GM21390 (cell line): ENCODE results near the gene ACTL9.

Experiments
- ATAC-seq: cut with Tn5 transposase; IDR thresholded peaks from one replicate; pipeline ENCODE4 v1.9.1; 2021; ENCODE audit not compliant: unreplicated experiment

The ACTL9 gene

DNA sequence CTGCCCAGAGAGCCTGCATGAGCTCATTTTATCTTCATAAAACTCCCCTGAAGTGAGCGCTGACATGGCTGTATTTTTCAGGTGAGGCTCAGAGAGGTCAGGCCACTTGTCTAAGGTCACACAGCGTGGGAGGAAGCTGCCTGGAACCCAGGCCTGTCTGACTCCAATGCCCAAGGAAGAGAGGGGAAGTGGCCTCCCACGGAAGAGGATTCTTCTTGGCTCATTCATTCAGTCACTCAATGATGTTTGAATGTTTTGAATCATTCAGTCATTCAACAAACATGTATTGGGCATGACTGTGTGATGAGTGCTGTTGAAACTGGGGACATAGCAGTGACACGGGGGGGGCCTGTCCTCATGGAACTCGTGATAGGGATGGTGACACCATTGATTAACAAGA lies 12.0 kb downstream of the ACTL9 start:
- ATAC-seq: no peak

DNA sequence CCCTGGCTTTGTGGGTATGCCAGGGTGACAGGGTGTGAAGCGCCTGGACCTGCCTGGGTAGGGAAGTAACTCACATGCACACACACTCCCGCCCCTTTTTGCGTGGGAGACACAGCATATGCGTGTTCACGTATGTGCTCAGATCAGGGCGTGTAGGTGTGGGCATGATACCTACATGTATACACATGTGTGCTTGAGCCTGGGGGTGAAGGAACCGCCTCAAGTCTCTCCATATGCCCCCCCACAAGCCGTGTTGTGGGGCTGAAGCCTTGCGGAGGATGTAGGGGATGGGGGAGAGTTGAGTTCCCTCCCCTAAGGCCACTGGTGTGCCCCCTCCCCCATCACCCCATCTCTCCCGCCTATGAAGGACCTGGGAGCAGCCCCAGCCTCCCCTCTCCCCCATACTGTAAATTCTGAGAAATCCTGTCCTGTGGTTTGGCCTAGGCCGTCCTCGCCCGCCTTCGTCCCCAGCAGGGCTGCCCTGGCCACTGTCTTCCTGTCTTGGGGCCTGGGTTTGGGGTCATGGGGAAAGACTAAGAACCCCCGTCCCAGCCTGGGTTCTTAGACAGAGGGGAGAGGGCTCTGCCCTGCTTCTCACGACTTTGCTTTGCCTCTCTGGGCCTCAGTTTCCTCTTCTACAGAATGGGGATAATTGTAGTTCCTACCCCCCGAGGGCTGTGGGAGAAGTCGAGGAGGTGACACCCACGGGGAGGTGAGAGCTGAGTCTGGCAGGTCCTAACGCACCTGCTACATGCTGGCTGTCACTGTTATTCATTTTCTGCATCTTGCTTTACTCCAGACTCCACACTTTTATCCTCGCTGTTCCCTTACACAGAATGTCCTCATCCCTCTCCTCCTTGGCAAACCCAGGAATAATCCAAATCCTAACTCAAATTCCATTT lies 14.3 kb downstream of the ACTL9 start:
- no peak for ATAC-seq

DNA sequence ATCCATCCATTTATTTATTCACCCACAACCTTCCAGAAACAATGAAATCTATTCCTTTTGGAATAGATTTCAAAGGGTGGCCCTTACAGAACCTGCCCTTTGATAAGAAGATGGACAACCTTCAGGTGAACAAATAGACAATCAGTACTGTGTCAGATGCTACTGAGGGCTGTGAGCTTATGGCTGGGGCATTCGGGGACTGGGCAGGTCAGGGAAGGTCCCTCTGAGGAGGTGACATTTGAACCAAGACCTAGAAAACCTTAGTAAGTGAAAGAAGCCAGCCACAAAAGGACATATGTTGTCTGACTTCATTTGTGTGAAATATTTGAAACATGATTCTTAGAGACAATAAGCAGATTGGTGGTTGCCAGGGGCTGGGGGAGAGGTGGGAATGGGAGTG lies 15.7 kb downstream of the ACTL9 start:
- ATAC-seq: no peak

DNA sequence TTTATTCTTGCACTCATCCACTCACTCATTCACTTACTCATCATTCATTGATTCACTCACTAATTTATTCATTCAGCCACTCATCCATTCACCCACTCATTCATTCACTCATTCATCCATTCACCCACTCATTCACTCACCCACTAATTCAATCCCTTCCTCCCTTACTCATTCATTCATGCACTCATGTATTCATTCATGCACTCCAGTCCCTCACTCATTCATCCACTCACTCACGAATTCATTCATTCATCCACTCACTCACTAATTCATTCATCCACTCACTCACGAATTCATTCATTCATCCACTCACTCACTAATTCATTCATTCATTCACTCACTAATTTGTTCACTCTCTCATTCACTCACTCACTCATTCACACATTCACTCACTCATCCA lies 16.1 kb downstream of the ACTL9 start:
- no peak for ATAC-seq

DNA sequence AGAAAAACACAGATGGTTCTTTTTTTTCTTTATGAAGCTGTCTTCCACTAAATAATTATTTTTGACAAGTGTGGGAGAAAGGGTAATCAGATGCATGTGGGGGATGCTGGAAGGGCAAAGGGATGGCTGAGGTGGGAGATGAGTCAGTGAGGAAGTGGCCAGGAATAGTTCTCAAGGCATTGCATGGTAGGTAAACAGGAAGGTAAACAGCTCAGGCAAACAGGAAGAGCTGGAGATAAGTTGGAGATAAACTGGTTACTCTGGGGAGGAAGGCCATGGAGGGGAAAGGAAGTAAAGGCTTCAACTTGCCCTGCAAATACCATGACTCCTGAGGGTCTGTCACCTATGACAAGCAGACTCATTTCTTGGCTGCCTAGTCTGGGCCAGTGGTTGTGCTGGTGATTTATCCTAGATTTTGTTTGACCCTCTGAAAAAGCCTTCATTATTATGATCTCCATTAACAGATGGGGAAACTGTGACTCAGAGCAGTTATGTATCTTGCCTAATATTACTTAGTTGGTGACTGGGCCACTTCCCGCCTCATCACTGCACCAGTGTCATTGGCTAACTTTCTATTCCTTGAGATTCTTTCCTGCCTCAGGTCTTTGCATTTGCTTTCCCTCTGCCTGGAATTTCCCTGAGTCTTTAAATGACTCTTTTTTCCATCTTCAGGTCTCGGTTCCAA lies 17.1 kb downstream of the ACTL9 start:
- ATAC-seq: no peak

DNA sequence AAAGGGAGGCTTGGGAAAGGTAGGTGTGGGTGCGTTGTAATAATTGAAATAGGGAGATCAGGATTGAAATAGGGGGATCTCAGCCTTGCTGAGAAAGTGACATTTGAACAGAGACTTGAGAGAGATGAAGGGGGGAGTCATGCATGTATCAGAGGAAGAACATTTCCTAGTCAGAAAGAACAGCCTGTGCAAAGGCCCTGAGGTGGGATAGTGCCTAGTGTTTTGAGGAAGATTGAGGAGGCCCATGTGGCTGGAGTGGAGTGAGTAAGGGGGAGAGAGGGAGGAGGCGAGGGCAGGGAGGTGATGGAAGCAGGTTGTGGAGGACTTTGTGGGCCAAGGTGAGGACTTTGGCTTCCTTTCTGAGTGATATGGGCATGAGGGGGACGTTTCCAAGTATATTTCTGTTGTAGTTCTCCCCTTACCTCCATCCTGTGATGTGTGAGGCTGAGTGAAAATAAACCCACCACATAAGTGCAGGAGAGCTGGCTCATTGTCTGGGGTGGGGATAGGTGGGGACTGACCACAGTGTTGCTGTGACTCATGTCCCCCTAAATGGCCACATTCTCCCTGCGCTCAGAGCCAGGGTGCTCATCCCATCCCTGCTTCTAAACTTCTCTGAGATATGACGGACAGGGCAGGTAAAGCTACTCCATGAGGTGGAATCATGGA lies 17.8 kb downstream of the ACTL9 start:
- ATAC-seq: no peak

DNA sequence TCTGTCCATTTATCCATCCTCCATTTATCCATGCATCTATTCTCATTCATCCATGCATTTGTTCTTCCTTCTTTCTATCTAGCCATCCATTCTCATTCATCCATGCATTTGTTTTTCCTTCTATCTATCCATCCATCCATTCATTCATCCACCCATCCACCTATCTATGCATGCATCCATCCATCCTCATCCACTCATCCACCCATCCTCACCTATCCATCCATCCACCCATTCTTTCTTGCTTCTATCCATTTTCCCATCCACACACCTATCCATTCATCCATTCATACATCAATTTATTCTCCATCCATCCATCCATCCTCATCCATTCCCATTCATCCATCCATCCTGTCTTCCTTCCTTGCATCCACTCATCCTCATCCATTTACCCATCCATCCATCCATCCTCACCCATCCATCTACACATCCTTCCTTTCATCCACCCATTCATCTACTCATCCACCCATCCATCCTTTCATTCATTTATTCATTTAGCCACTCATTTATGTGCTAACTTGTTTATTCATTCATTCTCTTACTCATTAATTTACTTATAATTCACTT lies 20.3 kb downstream of the ACTL9 start:
- ATAC-seq: no peak

DNA sequence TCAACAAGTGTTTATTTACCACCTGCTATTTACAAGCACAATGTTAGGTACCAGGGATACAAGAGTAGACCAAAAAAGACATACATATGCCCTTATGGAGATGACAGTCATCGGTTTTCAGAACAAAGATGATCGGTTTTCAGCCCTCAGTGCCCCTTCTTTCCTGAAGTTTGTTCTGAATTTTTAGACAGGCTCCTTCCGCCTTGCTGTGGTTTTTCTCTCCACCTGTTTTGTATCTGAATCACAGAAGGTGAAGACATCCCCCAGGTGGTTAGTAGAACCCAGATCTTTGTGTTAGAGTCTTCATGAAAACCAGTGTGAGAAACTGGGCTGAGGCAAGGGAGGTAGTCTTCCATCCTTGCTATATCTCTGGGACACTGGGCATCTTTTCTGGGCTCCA lies 23.5 kb downstream of the ACTL9 start:
- ATAC-seq: no peak

DNA sequence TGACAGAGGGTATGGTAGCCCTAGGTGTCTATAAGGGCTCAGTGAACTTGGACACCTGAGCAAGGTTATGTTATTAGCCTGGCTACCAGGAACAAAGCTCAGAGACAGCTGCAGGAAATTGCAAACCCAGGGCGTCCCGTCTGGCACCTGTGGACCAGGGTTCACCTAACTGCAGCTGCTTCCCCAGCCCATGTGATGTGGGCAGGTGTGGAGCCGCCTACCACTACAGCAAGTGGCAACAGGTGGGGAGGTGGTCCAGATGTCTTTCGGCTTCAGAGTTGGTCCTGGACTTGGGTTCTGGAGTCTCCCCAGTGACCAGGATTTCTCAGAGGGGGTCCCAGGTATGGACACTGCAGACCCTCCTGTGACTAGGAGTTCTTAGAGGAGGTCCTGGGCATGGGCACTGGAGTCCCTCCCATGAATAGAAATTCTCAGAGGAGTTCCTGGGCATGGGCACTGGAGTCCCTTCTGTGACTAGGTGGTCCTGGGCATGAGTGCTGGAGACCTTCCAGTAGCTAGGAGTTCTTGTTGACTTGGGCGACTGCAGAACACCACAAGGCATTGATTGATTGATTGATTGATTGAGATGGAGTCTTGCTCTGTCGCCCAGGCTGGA lies 25.2 kb downstream of the ACTL9 start:
- no peak for ATAC-seq

DNA sequence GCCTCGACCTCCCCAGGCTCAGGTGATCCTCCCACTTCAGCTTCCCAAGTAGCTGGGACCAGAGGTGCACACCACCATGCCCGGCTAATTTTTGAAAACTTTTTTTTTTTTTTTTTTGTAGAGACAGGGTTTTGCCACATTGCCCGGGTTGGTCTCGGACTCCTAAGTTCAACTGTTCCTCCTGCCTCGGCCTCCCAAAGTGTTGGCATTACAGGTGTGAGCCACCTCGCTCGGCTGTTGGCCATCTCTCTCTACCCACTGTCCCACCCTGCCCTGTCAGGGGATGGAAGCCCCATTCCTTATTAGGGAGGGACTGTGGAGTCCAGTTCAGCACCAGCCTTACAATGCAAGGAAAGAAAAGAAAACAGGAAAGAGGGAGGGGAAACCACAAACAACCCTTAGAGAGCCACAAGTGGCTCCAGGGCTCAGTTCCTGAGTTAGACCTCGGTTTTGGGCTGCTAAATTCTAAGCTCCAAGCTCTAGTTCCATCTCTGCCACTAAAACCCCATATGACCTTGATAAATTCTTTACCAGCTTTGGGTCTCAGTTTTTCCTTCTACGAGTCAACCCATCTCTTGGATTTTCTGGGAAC lies 31.7 kb downstream of the ACTL9 start:
- ATAC-seq: no peak

DNA sequence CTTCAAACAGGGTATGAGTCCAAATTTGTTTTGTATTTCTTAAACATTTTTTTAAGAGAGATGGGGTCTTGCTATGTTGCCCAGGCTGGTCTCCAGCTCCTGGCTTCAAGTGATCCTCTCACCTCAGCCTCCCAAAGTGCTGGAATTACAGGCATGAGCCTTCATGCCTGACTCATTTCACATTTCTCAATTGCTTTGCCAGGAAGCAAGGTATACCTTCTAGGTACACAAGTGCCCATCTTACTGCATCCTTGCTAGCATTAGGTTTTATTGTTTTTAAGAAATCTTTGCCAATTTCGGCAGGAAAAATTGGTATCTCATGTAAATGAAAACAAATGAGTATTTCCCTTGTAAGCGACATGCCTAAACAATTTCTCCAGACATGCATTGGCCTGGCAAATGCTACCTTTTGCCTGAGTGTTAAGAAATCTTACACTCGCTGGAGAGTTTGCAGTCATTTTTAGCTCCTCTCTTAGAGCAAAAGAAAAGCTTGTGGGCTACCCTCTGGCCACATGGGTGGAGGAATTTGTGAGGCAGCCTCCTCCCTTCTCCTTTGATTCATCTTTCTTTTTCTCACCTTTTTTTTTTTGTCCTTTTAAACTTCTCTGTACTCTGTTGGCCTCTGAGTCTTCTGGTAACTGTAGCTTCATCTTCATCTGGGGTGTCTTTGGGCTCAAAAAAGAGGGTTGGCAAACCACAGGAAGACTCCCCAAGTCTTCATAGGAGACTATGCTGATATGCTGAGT lies 33.0 kb downstream of the ACTL9 start:
- ATAC-seq: no peak

DNA sequence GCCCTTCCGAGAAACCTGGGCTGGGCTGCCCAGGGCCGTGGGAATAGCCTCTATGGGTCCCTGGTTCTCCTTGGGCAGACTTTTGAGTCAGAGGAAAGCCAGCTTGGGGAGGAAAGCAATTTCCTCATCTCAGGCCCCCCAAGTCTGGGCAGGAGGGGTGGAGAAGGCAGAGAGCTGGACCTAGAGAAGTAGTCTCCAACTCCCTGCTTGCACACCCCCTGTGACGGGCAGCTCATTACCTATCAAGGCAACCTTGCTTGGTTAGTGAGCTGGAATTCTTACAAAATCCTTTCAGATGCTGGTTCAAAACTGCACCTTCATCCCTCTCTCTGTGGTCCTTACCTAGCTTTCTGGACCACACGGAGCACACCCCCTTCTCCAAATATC lies 33.9 kb downstream of the ACTL9 start:
- no peak for ATAC-seq

DNA sequence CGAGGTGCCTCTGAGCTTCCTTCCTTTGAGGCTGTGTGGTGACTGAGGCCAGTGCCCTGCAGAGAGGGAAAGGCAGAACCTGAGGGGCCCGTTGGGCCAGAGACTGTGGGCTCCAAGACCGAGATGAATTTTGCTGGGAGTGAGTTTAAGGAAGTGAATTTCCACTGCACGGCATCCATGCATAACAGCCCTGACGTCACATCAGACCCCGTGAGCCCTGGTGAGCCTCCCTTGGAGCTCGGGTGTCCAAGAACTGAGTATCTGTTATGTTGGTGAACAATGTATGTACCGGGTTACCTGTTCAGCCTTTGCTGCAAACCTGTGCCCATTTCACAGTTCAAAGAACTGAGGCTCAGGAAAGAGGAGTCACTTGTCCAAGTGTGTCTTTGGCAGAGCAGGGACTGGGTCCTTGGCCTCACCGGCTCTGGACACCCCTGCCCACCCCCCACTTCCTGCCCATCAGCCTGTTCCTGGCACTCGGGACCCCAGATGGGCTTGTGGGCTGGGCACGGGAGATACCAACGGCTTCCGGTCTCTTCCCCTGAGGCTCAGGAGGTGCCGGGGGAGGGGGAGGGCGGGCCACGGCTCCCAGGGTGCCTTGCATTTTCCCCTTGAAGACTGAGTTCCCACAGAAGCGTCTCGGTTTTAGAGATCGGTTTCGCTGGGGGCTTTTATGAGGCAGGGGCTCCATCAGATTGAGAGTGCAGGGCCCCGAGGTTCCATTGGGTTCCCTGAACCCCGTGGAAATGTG lies 34.5 kb downstream of the ACTL9 start:
- no peak for ATAC-seq

DNA sequence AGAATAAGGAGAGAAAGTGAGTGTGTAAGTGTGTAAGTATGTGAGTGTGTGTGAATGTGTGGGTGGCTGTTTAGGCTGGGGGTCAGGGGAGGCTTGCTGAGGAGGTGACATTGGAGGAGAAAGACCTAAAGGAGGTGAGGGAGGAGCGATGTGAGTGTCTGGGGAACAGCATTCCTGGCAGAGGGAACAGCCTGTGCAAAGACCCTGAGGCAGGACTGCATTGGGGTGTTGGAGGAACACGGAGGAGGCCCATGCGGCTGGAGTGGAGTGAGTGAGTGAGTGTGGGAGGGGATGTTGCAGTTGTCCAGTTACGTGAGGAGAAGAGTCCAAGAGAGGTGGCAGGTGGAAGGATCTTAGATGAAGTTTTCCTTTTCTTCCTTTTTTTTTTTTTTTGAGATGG lies 36.3 kb downstream of the ACTL9 start:
- no peak for ATAC-seq

DNA sequence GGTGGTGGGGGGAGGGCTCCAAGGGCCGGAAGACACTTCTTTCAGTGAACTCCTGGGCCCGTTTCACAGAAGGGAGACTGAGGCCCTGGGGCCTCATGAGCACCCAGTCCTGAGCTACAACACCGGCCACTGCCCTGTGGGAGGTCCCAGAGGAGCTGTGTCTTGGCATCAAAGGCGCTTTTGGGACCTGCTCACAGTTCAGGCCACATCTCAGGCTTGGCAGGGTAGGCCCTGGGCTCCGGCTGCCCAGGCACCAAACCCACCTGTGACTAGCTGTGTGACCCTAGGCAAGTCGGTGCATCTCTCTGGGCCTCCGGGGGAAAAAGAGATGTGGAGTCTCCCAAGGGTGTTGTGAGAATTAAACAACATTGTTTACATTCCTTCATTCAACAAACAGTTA lies 38.7 kb downstream of the ACTL9 start:
- no peak for ATAC-seq

DNA sequence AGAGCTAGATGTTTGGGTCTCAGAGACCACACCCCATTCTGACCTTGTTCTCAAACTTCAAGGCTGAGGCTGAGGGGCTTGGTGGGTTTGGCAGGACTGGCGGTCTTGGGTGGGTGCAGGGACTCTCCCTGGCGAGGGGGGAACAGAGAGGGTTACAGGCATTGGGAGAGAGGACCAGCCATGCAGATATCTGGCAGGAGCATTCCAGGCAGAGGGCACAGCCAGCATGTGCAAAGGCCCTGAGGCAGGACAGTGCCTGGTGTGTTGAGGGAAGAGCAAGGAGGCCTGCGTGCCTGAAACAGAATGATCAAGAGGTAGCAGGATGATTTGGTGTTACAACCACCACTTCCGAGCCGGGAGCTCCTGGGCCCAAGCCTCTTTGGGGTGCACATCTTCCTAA lies 40.7 kb downstream of the ACTL9 start:
- no peak for ATAC-seq

DNA sequence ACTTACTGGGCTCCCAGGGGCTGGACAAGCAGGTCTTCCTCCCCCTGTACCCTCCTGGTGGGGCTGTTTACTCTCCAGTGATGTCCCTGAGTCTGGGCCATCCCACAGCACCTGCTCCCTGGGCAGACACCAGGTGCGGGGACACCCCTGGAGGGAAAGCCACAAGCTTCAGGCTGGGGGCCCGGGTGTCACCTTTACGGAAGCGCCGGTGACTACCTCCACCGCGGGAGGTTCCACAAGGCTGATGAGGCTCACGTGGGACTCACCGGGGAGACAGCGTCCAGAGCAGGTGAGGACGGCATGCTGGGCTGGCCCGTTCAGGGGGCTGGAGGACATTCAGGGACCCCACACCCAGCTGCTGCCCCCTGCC lies 43.3 kb downstream of the ACTL9 start:
- ATAC-seq: no peak

DNA sequence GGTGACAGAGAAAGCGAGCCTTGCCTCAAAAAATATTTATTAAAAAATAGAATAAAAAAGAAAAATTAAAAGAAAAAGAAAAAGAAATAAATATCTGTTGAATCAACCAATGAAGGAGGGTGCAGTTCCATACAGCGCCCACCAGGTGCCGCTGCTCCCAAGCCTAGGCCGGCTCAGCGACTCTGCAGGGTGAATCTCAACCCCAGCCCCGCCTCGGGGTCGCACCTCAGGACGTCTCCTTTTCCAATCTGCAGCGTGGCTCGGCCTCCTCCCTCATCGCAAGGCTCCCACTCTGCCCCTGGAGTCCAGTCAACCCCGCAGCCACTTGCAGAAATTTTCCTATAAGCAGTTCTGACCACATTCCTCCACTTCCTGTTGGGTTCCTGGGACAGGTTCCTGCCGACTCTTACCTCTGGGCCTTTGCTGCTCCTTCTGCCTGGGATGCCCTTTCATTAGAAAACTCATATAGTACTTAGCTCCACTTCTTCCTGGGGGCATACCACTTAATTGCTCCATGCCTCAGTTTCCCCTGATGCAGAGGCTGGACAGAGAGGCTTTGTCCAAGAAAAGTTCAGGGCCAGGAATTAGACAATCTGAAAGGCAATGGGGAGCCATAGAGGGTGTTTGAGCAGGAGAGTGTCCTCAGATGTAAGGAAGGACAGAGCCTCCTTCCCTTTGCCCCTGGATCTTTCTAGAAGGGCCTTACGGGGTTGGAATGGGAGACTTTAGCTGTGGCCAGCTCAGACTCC lies 43.8 kb downstream of the ACTL9 start:
- no peak for ATAC-seq

DNA sequence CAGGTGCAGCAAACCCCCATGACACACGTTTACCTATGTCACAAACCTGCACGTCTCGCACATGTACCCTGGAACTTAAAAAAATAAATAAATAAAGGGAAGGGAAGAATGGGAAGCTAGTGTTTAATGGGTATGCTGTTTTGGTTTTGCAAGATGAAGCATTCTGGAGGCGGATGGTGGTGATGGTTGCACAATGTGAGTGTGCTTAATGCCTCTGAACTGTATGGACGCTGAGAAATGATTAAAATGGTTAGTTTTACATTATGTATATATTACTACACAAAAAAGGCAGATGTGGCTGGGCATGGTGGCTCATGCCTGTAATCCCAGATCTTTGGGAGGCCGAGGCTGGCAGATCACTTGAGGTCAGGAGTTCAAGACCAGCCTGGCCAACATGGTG lies 50.4 kb downstream of the ACTL9 start:
- no peak for ATAC-seq
